ENCODE results near the gene MAGIX. TPM values are rescaled to one million over a fixed set of nuclear protein-coding genes. Genes with fewer than 3 reads are reported as not detected.

The MAGIX gene
- total RNA-seq, 1 donor from 2014 or later = 1.4 TPM

- no peak for DNase-seq (ENCODE audit: low spot score)
- Mint-ChIP-seq H3K27ac (no peak overlapping the region), H3K36me3 (ENCODE audit: low read depth) (no peaks in the 10 kb centered on the region), H3K9me3 (no peaks in the 10 kb centered on the region), H3K4me3 (no peak overlapping the region), H3K4me1 (ENCODE audit: low read depth) (peaks cover 4% of the 10 kb centered on the region), H3K27me3 (ENCODE audit: insufficient read depth) (peaks cover 2% of the 10 kb centered on the region)
- intact Hi-C loops (cut with micrococcal nuclease) = no loop called here
Measured at GRCh38 chrX:49205443-49205842, 42.9 kb downstream of the MAGIX start.

DNA sequence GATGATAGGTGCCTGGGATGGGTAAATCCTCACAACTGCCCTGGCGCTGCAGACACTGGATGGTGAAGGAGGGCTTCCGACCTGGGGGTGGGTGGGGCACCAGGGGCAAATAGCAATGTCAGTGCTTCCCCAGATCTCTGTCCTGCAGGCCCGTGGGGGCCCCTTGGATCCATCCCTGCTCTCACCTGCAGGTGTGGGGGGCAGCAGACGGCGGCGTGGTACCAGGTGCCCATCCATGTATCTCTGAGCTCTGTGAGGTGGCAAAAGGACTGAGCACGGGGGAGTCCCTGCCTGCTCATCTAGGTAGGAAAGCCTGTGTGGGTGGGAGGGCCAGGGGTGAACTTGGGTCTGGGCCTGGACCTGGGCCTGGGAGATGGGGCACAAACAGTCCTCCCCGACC is 44.0 kb downstream of the MAGIX start:
- no peak overlapping the region for H3K4me3 Mint-ChIP-seq
- H3K36me3 Mint-ChIP-seq (ENCODE audit: low read depth) = no peaks in the 10 kb centered on the region
- H3K9me3 Mint-ChIP-seq = no peaks in the 10 kb centered on the region
- intact Hi-C loops (cut with micrococcal nuclease) = no loop called here
- no peaks in the 10 kb centered on the region for H3K4me1 Mint-ChIP-seq (ENCODE audit: low read depth)
- no peak for DNase-seq (ENCODE audit: low spot score)
- no peak overlapping the region for H3K27ac Mint-ChIP-seq
- peaks cover 2% of the 10 kb centered on the region for H3K27me3 Mint-ChIP-seq (ENCODE audit: insufficient read depth)

- no peak for DNase-seq (ENCODE audit: low spot score)
- Mint-ChIP-seq H3K27ac (no peak overlapping the region), H3K36me3 (ENCODE audit: low read depth) (no peaks in the 10 kb centered on the region), H3K27me3 (ENCODE audit: insufficient read depth) (peaks cover 2% of the 10 kb centered on the region), H3K4me3 (no peak overlapping the region), H3K9me3 (no peaks in the 10 kb centered on the region), H3K4me1 (ENCODE audit: low read depth) (no peaks in the 10 kb centered on the region)
- intact Hi-C loops (cut with micrococcal nuclease) = no loop called here
Measured at GRCh38 chrX:49208399-49208798, 45.8 kb downstream of the MAGIX start.

DNA sequence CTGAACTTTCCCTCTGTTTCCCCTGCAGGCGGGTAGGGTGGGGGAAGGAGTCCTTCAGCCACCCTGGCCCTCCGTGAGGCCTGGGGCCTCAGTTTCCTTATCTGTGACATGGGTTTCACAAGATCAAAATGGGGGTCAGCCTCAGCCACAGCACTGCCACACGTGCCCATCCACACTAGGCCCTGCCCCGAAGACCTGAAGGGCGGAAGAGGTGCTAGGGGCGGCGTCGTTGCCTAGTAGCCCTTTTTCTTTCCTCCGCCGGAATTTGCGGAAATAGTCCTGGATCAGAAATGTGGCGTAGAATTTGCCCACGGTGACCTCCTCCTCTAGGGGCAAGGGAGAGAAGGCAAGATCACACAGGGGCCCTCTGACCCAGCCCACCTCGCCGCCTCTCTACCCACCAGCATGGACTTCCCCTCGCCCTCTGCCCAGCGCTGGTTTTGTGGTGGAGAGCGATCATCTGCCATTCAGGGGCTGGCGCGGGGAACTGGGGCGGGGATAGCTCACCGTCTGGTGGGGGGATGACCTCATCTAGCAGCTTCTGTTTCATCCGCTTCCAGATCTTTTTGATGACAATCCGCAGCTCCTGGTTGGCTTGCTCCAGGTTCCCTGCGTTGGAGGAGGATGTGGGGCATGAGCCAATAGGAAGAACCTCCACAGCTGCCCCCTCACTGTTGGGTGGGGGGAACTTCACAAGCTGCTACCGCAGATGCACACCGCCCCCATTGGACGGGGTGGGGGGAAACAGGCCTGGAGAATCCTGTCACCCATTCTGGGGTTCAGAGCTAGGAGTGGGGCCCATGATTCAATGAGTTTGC is 47.1 kb downstream of the MAGIX start:
- no peaks in the 10 kb centered on the region for H3K27me3 Mint-ChIP-seq (ENCODE audit: insufficient read depth)
- intact Hi-C loops (cut with micrococcal nuclease) = no loop called here
- no peak overlapping the region for H3K27ac Mint-ChIP-seq
- no peaks in the 10 kb centered on the region for H3K9me3 Mint-ChIP-seq
- no peak overlapping the region for H3K4me3 Mint-ChIP-seq
- H3K4me1 Mint-ChIP-seq (ENCODE audit: low read depth) = no peaks in the 10 kb centered on the region
- no peak for DNase-seq (ENCODE audit: low spot score)
- no peaks in the 10 kb centered on the region for H3K36me3 Mint-ChIP-seq (ENCODE audit: low read depth)

DNA sequence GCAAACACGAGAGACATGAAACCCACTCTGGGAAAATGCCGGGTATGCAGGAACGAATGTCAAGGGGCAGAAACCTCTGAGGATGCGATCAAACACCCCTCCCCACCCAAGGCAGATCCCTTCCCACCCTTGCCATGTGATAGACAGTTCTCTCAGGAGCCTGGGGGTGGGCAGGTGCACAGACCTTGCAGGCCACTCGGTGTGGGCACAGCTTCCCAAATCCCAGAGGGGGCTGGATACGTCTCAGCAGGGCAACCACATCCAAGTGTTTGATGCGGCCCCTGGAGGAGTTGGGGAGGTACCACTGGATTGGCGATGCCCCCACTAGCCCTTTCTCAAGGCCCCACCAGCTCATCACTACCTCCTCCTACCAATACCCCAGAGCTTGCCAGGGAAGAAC is 47.8 kb downstream of the MAGIX start:
- H3K4me3 Mint-ChIP-seq = no peak overlapping the region
- intact Hi-C loops (cut with micrococcal nuclease) = no loop called here
- no peaks in the 10 kb centered on the region for H3K4me1 Mint-ChIP-seq (ENCODE audit: low read depth)
- H3K27ac Mint-ChIP-seq = no peak overlapping the region
- no peak for DNase-seq (ENCODE audit: low spot score)
- H3K9me3 Mint-ChIP-seq = no peaks in the 10 kb centered on the region
- H3K36me3 Mint-ChIP-seq (ENCODE audit: low read depth) = no peaks in the 10 kb centered on the region
- H3K27me3 Mint-ChIP-seq (ENCODE audit: insufficient read depth) = no peaks in the 10 kb centered on the region

DNA sequence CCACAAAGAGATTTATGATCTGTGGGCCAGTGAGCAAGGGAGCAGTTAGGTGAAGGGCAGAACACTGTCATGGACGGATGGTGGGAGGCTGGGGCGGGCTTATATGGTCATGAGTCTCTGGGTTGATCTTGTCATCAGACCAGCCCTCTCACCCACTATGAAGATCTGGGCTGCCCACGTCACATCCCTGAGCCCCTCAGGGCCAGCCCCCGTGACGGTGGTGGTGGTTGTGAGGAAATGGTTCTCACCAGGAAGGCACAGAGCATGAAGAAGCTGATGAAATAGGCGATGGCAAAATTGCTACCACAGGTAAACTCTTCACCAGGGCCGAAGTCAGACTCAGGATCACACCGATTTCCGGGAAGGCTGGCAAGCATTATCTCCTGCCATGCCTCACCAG is 48.5 kb downstream of the MAGIX start:
- no peaks in the 10 kb centered on the region for H3K36me3 Mint-ChIP-seq (ENCODE audit: low read depth)
- no peaks in the 10 kb centered on the region for H3K4me1 Mint-ChIP-seq (ENCODE audit: low read depth)
- intact Hi-C loops (cut with micrococcal nuclease) = no loop called here
- DNase-seq (ENCODE audit: low spot score) = no peak
- no peaks in the 10 kb centered on the region for H3K9me3 Mint-ChIP-seq
- H3K27me3 Mint-ChIP-seq (ENCODE audit: insufficient read depth) = no peaks in the 10 kb centered on the region
- no peak overlapping the region for H3K27ac Mint-ChIP-seq
- no peak overlapping the region for H3K4me3 Mint-ChIP-seq

GRCh38 chrX:49212209-49212608 is 49.7 kb downstream of the MAGIX start:
- no peak overlapping the region for H3K27ac Mint-ChIP-seq
- no peak overlapping the region for H3K4me3 Mint-ChIP-seq
- intact Hi-C loops (cut with micrococcal nuclease) = no loop called here
- no peak for DNase-seq (ENCODE audit: low spot score)
- H3K4me1 Mint-ChIP-seq (ENCODE audit: low read depth) = no peaks in the 10 kb centered on the region
- no peaks in the 10 kb centered on the region for H3K27me3 Mint-ChIP-seq (ENCODE audit: insufficient read depth)
- no peaks in the 10 kb centered on the region for H3K9me3 Mint-ChIP-seq
- H3K36me3 Mint-ChIP-seq (ENCODE audit: low read depth) = no peaks in the 10 kb centered on the region

DNA sequence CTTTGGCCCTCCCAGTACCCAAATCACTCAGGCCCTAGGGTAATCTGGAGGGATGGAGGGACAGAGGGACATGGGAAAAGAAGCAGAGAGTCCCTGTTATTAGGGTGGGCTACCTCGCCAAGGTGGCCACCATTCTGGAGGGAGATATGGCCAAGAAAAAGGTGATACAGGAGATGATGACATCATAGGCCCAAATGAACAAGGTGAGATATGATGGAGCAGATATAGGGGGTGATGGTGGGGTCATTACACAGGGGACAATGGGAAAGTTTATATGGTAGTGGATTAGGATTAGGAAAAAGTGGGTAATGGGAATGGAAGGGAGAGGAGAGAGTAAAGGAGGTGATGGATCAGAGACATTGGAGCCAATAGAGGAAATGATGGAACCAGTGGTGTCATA is 50.3 kb downstream of the MAGIX start:
- no peaks in the 10 kb centered on the region for H3K4me1 Mint-ChIP-seq (ENCODE audit: low read depth)
- intact Hi-C loops (cut with micrococcal nuclease) = no loop called here
- H3K27ac Mint-ChIP-seq = no peak overlapping the region
- no peaks in the 10 kb centered on the region for H3K36me3 Mint-ChIP-seq (ENCODE audit: low read depth)
- DNase-seq (ENCODE audit: low spot score) = no peak
- no peaks in the 10 kb centered on the region for H3K27me3 Mint-ChIP-seq (ENCODE audit: insufficient read depth)
- H3K9me3 Mint-ChIP-seq = no peaks in the 10 kb centered on the region
- H3K4me3 Mint-ChIP-seq = no peak overlapping the region

GRCh38 chrX:49214416-49214815 is 51.9 kb downstream of the MAGIX start:
- no peaks in the 10 kb centered on the region for H3K27me3 Mint-ChIP-seq (ENCODE audit: insufficient read depth)
- H3K4me3 Mint-ChIP-seq = no peak overlapping the region
- H3K36me3 Mint-ChIP-seq (ENCODE audit: low read depth) = no peaks in the 10 kb centered on the region
- H3K4me1 Mint-ChIP-seq (ENCODE audit: low read depth) = no peaks in the 10 kb centered on the region
- no peak overlapping the region for H3K27ac Mint-ChIP-seq
- intact Hi-C loops (cut with micrococcal nuclease) = no loop called here
- DNase-seq (ENCODE audit: low spot score) = no peak
- no peaks in the 10 kb centered on the region for H3K9me3 Mint-ChIP-seq

GRCh38 chrX:49214996-49215526 is 52.5 kb downstream of the MAGIX start:
- no peaks in the 10 kb centered on the region for H3K36me3 Mint-ChIP-seq (ENCODE audit: low read depth)
- H3K4me1 Mint-ChIP-seq (ENCODE audit: low read depth) = no peaks in the 10 kb centered on the region
- H3K4me3 Mint-ChIP-seq = no peak overlapping the region
- intact Hi-C loops (cut with micrococcal nuclease) = no loop called here
- no peaks in the 10 kb centered on the region for H3K27me3 Mint-ChIP-seq (ENCODE audit: insufficient read depth)
- no peak for DNase-seq (ENCODE audit: low spot score)
- H3K27ac Mint-ChIP-seq = no peak overlapping the region
- no peaks in the 10 kb centered on the region for H3K9me3 Mint-ChIP-seq

Other genes starting within 250 kb of the MAGIX start
- 475 and 478 TPM in 2 replicates for gene PIM2, start 243.7 kb upstream of the MAGIX start, total RNA-seq
- gene OTUD5, start 205.2 kb upstream of the MAGIX start, total RNA-seq = 84.1 and 84.8 TPM in 2 replicates
- 3.3 and 4.0 TPM in 2 replicates for gene KCND1, start 190.9 kb upstream of the MAGIX start, total RNA-seq
- 85.8 and 89.2 TPM in 2 replicates for gene GRIPAP1, start 160.5 kb upstream of the MAGIX start, total RNA-seq
- gene TFE3, start 119.4 kb upstream of the MAGIX start, total RNA-seq = 34.4 and 37.0 TPM in 2 replicates
- gene CCDC120, start 103.8 kb upstream of the MAGIX start, total RNA-seq = 4.4 and 5.1 TPM in 2 replicates
- 14.9 and 15.4 TPM in 2 replicates for gene PRAF2, start 88.8 kb upstream of the MAGIX start, total RNA-seq
- 49.1 and 53.0 TPM in 2 replicates for gene WDR45, start 82.9 kb upstream of the MAGIX start, total RNA-seq
- gene GPKOW, start 39.0 kb upstream of the MAGIX start, total RNA-seq = 26.6 and 28.1 TPM in 2 replicates
- 72.9 and 73.2 TPM in 2 replicates for gene PLP2, start 9.1 kb downstream of the MAGIX start, total RNA-seq
- gene PRICKLE3, start 23.6 kb downstream of the MAGIX start, total RNA-seq = 19.5 and 20.4 TPM in 2 replicates
- gene SYP, start 37.4 kb downstream of the MAGIX start, total RNA-seq = 2.9 and 3.3 TPM in 2 replicates
- gene CACNA1F, start 70.6 kb downstream of the MAGIX start, total RNA-seq = 0.05 and 0.13 TPM in 2 replicates
- 26.0 and 28.5 TPM in 2 replicates for gene CCDC22, start 72.7 kb downstream of the MAGIX start, total RNA-seq
- 14.3 and 14.4 TPM in 2 replicates for gene FOXP3, start 102.0 kb downstream of the MAGIX start, total RNA-seq
- gene PPP1R3F, start 107.0 kb downstream of the MAGIX start, total RNA-seq = 6.5 and 6.9 TPM in 2 replicates
- gene GAGE10, start 140.9 kb downstream of the MAGIX start, total RNA-seq = not detected in 2 replicates
- not detected in 2 replicates for gene GAGE12J, start 159.3 kb downstream of the MAGIX start, total RNA-seq
- not detected in 2 replicates for gene GAGE13, start 168.8 kb downstream of the MAGIX start, total RNA-seq